ENCODE results near the gene PRRG3.
A peak's percentile ranks its signal among the peaks of the same experiment; 100 is the strongest.
"Not testable (repeated sequence)": the region's sequence is repeated elsewhere in the genome, so short reads cannot be mapped to it uniquely, and the experiment has no call there.

The PRRG3 gene

DNA sequence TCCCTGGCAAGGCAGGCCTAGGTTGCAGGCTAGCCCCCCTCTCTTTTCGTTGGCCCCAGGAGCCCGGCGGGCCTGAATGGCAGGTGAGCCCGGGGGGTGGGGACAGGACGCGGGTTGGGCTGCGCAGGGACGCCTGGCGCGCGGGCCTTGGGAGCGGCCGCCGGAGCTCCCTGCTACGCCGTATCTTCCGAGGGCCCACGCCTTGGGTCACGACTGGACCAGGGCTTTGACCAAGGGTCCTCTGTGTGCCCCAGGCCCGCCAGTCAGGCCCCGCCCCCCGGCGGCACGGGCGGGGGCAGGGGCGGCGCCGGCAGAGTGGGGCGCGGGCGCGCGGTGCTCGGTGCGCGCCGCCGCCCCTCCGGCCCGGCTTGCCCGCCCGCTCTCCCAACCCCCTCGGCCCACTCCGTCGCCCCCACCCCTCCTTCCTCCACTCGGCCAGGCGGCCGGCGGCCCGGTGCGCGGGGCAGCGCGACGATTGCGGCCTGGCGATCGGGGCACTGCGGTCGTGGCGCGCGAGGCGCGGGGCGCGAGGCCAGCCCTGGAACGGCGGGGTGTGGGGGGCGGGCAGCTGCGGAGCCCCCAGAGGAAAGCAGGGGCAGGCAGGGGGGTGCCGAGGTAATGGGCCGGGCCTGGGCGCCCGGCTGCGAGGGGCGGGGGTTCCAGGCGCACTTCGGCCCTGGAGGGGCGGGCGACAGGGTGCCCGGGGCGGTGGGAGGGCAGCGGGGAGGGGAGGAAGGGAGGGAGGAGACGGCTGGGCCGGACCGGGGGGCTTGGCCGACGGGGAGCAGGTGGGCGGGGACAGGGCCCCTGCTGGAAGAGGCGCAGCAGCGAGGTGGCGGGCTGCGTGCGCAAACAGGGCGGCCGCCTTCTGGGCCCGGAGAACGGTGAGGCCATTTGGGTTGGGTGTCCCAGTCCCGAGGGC lies at the start of gene PRRG3:
PRRG3 (plus strand) TSS at position 798 of the 922 bp plus-strand sequence. CDS start 3,357 bp downstream, outside the sequence.
- no peak for DNase-seq

DNA sequence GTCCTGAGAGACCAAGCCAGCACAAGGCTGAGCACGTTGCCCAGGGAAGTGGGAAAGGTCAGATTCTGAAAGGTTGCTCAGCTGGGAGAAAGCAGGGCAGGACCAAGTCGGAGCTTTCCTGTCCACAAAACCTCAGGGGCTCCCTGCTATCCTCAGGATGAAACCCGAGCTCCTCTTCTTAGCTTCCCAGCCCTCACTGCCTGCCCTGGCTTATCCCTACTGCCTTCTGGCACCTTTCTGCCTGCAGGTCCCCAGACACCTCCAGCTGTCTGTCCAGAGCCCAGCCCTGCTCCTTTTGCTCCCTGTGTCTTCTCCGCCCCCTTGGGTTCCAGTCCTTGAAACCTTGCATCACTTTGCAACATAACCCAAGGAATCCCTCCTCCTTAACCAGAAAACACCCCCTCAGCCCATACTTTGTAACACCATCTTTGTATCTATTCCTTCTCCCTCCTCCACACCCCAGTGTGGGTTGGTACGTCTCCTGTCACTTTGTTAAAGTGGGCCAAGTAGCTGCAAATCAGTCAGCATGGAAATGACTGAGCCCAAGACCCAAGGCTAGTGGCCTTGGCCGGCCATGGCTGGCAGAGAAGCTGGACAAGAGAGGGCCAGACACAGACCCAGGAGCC lies 20.0 kb upstream of the PRRG3 start:
- no peak for DNase-seq

DNA sequence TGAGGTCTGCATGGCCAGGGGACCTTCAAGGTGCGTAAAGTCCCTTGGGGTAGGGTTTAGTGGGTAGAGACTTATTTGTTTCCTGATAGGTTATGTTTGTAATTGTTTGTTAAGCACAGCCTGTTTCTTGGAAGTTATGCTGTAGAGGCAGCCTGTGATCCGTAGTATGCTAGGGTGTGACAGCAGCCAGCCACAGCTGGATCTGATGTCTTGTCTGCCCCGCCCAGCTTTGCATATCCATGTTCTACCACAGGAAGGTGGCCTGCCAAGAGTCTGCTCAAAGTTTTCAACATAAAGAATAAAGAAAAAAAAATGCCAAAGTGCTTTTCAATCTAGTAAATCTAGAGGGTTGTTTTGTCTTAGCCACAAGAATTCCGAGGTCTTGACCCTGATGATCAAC lies 19.1 kb upstream of the PRRG3 start:
- DNase-seq, result no peak

DNA sequence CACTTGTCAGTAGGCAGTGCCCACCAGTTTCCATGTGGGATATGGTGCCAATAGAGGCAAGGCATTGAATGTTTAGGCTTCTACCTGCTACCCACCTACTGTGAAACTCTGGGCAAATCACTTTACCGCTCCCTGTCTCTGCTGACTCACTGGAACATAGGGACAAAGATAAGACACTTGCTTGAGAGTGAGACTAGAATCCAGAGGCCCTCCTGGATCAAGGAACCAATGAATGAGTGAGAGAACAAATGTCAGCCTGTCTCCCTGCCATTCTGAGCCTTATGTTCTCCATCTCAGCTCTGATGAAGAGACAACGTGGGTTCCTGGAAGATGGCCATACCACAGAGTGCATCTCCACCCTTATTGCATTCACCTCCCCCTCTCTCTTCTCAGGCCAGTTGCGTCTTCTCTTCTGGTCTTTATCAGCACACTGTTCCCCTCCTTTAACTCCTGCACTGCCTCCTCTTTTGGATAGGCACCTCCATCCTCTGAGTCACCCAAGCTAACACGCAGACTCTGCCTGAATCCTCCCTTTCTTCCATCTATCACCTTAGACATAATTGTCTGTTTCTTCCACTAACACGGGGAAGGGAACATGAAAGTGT lies 15.4 kb upstream of the PRRG3 start:
- DNase-seq, result no peak

DNA sequence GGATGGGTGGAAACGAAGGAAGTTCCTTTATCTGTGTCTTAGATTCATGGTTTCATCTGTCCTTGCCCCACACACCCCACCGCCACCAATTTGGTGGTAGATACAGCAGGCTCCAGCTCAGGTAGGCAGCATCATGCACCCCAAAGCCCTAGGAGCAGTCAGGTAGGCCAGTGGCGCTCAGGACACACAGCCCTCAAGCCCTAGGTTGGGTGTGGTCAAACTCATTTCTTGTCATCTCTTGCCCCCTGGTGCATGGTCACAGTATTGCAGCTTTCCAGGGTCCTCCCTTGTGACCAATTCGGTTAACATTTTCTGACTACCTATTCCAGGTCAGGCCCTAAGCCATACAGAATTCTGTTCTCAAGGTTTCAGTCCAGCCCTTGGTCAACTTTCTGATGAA lies 14.5 kb upstream of the PRRG3 start:
- peak; percentile 32 for DNase-seq

DNA sequence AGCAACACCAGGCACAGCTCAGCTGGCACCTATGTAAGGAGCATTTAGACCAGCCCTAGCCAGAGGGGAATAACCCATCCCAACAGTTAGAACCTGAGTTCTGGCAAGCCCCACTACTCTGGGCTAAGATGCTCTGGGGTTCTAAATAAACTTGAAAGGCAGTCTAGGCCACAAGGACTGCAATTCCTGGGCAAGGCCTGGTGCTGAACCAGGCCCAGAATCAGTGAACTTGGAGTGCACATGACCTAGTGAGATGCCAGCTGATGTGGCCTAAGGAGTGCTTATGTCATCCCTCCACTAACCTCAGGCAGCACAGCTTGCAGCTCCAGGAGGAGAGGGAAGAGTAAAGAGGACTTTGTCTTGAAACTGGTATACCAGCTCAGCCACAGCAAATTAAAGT lies 7.6 kb upstream of the PRRG3 start:
- no peak for DNase-seq

DNA sequence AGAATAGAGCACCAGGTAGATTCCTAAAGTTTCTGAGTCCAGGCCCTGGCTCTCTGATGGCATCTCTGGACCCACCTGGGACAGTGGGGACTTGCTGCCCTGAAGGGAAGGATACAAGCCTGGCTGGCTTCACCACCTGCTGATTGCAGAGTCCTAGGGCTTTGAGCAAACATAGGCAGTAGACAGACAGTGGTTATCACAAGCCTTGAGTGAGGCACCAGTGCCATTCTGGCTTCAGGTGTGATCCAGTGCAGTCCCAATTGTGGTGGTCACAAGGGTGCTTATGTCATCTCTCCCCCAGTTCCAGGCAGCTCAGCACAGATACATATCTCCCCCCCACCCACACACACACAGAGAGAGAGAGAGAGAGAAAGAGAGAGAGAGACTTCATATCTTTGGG lies 6.6 kb upstream of the PRRG3 start:
- DNase-seq, result no peak

DNA sequence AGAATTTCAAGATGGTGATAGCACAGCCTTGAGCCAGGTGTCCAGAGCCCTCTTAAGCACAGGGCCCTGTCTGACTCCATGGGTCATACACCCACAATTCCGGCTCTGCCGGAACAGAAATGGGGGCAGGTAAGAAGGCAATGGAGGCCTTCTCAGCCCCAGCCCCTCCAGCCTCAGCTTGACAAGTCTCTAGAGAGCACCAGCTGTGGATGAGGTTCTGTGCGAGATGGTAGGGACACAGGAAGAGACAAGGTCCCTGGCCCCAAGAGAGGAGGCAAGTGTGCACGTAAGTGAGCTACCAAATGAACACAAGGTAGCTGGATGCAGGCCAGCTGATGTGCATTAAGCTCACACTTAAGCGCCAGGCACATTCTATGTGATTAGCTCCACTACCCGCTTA lies 2.4 kb upstream of the PRRG3 start:
- no peak for DNase-seq

DNA sequence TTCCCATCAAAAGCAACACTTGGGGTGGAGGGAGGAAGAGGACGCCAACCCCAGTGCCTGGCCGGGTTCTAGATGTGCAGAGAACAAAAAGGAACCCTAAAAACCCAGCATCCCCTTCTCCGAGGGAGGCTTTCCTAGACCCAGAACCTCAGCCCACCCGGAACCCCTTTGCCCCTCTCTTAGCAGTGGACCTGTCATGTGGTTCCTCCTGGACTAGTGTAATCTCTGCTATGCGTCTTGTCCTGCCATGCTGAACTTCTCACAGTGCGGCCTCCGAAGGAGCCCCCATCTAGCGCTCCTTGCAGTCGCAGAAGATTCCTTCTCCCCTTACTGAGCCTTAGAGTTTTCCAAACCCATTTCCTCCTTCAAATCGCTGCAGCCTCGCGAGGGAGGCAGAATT lies 1.1 kb upstream of the PRRG3 start:
- DNase-seq, result no peak

DNA sequence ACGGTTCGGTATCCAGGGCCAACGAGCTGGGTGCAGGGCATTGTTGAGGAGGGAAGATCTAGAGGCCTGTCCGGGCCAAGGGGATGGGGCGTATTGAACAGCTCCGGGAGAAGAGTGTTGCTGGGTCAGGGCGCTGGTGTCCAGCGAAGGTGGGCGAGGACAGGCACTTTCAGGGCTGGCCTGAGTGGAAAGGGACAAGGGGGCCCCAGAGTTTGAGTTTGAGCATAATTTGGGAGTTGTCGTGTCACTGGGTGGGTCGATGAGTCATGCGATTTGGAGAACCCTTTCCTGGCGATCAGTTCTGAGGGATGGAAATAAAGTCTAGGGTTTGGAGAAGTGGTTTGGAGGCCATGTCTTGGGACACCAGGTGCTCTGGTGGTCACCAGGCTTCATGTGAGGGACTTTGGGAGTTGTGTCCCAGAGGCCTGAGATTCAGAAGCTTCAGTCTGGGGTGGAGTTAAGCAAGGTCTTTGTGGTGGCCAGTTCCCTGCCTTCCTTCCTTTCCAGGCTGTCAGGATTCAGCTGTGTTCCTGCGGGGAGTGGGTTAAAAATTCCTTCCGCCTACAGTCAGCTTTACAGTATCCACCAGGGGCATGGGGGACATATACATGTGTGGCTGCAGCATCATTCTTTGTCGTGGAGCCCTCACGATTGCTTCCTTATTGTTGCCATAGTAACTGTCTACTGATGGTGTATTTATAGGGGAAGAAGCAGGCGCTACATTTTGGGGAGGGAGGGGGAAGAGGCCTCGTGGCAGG lies 504 bp downstream of the PRRG3 start:
- no peak for DNase-seq

DNA sequence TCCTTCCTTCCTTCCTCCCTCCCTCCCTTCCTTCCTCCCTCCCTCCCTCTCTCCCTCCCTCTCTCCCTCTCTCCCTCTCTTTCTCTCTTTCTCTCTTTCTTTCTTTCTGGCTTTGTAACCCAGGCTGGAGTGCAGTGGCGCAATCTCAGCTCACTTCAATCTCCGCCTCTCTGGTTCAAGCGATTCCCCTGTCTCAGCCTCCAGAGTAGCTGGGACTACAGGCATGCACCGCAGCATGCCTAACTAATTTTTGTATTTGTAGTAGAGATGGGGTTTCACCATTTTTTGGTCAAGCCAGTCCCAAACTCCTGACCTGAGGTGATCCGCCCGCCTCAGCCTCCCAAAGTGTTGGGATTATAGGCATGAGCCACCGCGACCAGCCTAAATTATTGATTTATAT lies 1.8 kb downstream of the PRRG3 start:
- not testable (repeated sequence) for DNase-seq

DNA sequence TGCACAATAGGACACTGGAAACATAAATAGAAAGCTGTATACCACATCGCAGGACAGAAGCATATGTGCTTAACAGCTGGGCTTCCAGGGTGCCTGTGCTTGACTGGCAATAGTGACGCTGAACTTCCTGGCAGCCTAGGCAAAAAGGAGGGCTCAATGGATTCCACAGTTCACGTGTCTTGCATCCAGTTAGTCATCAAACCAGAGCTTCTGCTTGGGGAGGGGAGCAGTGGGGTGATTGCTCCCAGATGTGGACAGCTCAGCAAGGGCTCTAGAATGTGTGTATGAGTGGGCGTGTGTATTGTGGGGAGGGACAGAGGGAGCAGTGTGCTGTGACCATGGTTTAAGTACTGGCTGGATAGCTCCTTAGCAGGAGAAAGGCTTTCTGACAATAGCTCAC lies 2.3 kb downstream of the PRRG3 start:
- DNase-seq, result peak; percentile 29

DNA sequence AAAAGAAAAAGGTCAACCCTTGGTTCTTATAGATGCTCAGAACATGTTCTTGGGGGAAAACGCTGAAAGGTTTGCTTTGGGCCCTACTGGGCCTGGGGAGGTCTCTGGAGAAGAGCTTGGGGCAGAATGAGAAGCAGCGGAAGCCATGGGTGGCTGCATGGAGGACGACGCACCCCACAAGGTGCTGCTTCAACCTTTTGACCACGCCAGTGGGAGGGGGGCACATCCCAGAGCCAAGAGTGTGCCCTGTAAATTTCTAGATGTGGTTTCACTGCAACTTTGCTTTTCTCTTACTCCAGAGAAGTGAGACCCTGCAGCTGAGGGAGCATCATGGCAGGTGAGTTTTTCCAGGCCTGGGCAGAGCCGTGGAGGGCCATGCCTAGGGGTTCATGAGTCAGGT lies 3.2 kb downstream of the PRRG3 start:
- DNase-seq, result no peak

DNA sequence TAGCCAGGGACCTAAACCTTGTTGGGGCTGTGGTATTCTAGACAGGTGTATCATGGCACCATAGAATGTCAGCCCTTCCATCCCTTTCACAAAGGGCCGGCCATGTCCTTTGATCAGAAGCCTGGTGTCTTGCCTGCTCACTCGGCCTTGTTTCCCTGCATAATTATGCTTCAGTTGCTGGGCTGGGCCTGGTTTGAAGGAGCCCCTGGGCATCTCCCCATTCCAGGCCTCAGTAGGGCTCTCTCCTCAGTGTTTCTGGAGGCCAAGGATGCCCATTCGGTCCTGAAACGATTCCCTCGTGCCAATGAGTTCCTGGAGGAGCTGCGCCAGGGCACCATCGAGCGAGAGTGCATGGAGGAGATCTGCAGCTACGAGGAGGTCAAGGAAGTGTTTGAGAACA lies 4.5 kb downstream of the PRRG3 start:
- no peak for DNase-seq

DNA sequence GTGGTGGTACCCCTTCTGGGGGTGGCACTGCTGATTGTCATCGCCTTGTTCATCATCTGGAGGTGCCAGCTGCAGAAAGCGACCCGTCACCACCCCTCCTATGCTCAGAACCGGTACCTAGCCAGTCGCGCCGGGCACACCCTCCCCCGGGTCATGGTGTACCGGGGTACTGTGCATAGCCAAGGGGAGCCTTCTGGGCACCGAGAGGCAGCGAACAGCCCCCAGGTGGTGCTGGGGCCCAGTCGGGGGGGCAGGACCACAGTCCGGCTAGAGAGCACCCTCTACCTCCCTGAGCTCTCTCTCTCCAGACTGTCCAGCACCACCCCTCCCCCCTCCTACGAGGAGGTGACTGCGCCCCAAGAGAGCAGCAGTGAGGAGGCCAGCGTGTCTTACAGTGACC lies 5.3 kb downstream of the PRRG3 start:
- DNase-seq, result no peak

DNA sequence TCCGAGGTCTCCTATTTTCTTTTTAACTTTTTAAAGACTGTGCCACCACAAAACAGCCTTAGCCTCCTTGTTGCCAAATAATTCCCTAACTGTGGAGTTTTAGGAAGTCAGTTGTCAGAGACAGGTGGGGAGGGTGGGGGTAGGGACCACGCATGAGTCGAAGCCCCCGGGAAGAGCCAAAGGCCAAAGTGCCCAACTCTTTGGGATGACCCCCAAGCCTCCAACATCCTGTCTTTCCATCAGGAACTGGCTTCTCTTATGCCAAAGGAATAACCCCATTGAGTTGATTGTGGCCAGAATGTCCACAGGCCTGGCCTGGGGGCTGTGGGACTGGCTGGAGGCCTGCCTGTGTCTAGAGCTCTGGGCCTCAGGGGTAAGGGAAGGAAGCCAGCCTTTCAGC lies 5.8 kb downstream of the PRRG3 start:
- DNase-seq, result no peak

DNA sequence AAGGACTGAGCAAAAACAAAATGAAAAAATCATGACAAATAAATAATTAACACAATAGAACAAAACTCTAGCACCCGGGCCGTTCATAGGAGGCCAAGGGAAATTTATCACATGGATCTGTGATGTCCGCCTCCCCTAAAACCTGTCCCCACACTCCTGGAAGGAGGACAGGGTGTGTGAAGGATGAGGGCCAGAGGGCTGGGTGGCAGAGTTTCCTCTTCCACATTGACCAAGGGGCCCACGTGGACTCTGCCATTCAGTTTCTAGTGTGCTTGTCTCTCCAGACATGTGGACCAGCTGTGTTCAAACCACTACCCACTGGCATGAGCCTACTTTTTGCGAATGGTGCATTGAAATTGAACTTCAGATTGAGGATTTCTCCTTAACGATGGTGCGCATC lies 6.3 kb downstream of the PRRG3 start:
- DNase-seq, result no peak

DNA sequence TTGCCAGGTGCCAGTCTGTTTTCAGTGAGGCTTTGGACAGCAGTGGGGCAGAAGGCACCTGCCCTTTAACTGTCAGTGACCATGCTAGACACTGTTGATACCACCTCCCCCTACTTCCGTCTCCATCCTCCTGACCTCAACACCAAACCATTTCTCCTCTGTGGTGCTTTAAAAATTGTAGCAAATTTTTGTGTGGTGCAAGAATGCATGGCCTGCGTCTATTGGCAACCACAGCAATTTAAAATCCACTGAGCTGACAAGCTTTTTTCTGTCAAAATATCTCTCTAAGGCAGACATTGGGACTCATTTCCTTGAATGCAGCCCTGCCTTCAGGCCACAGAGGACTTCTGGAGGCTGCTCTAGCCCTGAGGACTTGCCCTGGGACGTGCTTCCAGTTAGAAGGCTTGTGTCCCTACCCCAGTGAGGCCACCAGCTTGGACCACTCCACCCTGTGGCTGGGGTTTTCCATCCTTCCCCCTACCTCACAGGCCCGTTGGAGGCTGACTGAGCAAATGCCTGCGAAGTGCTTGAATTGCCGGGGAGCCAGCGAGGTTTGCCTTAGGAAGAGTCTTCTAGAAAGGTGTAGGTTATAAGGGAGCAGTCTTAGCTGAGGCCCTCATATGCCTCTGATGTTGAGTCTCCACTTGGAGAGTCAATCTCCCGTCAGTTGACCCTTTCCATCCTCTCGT lies 6.9 kb downstream of the PRRG3 start:
- DNase-seq, result no peak

DNA sequence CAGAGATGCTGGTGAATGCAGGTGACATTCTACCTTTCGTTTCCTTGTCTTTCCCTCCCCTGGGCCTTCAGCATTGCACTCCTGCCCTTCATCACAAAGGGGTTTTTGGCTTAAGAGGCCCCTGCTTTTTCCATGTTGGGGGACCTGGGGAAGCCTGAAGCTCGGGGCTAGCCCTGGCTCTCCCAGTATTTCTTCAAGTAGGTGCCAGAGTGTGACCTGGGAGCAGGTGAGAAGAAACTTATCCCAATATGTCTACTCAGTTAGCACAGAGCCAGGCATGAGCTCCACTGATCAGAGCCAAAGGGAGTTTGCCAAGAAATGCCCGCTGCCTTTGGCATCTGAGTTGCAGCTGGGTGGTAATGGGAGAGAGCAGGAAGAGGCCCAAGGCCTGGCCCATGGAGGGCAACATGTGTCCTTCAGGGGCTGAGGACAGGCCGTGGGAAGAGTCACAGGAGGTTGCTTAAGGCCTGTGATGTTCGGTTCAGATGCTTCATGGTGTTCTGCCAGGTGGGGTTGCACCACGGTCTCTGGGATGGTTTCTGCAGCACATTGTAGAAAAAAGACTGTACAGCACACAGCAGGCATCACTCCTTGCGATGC lies 7.6 kb downstream of the PRRG3 start:
- no peak for DNase-seq

DNA sequence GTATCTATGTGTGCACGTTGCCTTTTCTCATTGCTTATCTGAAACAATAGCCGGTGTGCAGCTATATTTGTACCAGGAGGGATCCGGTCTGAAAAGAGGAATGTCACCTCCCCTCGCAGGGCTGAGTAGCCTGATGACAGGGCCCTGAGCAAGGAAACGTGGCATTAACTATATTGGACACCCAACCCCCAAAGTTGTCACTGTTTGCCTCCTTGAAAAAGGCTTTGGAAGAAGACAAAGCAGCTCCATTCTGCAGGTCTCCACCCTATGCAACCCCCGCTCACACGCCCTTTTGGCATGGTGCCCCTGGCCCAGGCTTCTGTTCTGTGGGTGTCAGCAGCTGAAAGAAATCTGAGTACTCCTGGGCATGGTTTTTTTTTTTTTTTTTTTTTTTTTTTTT lies 8.2 kb downstream of the PRRG3 start:
- DNase-seq, result peak; percentile 13

DNA sequence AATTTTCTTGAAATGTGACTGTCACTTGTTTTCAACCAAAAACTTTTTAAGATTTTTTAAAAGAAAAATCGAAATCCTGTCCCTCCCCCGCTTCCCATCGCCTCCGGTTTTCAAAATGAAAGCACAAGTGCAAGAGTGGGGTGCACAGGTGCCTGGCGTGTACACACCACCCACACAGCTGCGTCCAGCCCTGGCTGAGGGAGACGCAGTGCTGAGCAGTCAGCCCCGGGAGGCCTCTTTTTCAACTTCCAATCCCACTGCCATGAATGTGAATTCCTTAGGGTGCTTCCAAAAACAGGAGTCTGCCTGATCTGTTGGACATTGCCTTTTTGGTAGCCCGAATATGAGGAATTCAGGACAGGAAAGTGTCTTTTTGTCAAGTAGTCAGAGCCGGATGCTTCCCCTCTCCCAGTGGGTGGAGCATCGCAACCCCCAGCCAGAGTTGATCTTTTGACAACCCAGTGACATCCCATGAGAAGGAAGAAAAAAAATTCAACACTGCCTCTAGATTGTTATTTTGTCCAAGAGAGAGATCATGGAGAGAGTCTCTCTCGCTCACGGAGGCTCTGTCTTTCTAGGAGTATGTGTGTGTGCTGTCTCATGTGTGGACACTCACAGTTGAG lies 8.9 kb downstream of the PRRG3 start:
- no peak for DNase-seq

DNA sequence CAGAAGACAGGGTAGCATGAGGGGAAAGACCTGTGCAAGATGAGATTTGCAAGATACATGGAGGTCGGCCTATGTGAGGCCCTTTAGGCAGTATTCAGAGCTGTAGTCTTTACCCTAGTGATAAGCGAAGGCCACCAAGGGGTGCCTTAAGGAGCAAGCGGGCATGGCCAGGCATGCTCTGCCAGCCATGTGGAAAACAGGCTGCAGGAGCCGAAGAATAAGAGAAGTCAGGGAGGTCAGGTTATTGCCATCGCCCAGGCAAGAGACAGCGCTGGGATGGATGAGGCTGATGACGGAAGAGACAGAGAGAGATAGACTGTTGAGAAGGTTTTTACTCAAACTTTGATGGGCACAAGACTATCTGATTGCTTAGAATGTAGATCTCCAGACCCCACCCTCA lies 13.6 kb downstream of the PRRG3 start:
- DNase-seq, result no peak

All from NCI-H1694 (cell line).